ENCODE measurements around the gene SC5D.

SC5D gene

GRCh38 chr11:121341609-121342008 lies 49.0 kb downstream of the SC5D start:
- TF ChIP-seq POLR2AphosphoS5 (IDR thresholded peaks at IDR 0.05; ENCODE audit: low read depth) (no peak), GABPA (IDR thresholded peaks at IDR 0.05; ENCODE audit: low read depth) (no peak), CTCF (IDR thresholded peaks at IDR 0.05; ENCODE audit: insufficient read depth, low read length) (no peak), REST (IDR thresholded peaks at IDR 0.05; ENCODE audit: insufficient replicate concordance, low read depth) (no peak), SPI1 (IDR thresholded peaks at IDR 0.05; ENCODE audit: borderline replicate concordance, low read depth) (no peak)
- Histone ChIP-seq H3K27ac (replicated peaks) (no peak overlapping the region), H3K4me3 (replicated peaks; ENCODE audit: insufficient read depth, low read length) (no peak overlapping the region), H3K27me3 (ENCODE audit: insufficient read depth, poor library complexity, severe bottlenecking) (no peaks in the 10 kb centered on the region)
- no peak for DNase-seq (ENCODE audit: low read depth in 1 of 2, low spot score in 1 of 2)

- Histone ChIP-seq H3K27ac (replicated peaks) (no peak overlapping the region), H3K27me3 (ENCODE audit: insufficient read depth, poor library complexity, severe bottlenecking) (no peaks in the 10 kb centered on the region), H3K4me3 (replicated peaks; ENCODE audit: insufficient read depth, low read length) (no peak overlapping the region)
- TF ChIP-seq POLR2AphosphoS5 (IDR thresholded peaks at IDR 0.05; ENCODE audit: low read depth) (no peak), SPI1 (IDR thresholded peaks at IDR 0.05; ENCODE audit: borderline replicate concordance, low read depth) (no peak), CTCF (IDR thresholded peaks at IDR 0.05; ENCODE audit: insufficient read depth, low read length) (no peak), GABPA (IDR thresholded peaks at IDR 0.05; ENCODE audit: low read depth) (no peak), REST (IDR thresholded peaks at IDR 0.05; ENCODE audit: insufficient replicate concordance, low read depth) (no peak)
- no peak for DNase-seq (ENCODE audit: low read depth in 1 of 2, low spot score in 1 of 2)
Measured at GRCh38 chr11:121344824-121345223, 52.3 kb downstream of the SC5D start.

GRCh38 chr11:121347094-121347493 lies 54.5 kb downstream of the SC5D start:
- H3K27me3 ChIP-seq (ENCODE audit: insufficient read depth, poor library complexity, severe bottlenecking): no peaks in the 10 kb centered on the region
- no peak overlapping the region for H3K27ac ChIP-seq (replicated peaks)
- DNase-seq (ENCODE audit: low read depth in 1 of 2, low spot score in 1 of 2): no peak
- TF ChIP-seq CTCF (IDR thresholded peaks at IDR 0.05; ENCODE audit: insufficient read depth, low read length) (no peak), REST (IDR thresholded peaks at IDR 0.05; ENCODE audit: insufficient replicate concordance, low read depth) (no peak), POLR2AphosphoS5 (IDR thresholded peaks at IDR 0.05; ENCODE audit: low read depth) (no peak), SPI1 (IDR thresholded peaks at IDR 0.05; ENCODE audit: borderline replicate concordance, low read depth) (no peak), GABPA (IDR thresholded peaks at IDR 0.05; ENCODE audit: low read depth) (no peak)
- no peak overlapping the region for H3K4me3 ChIP-seq (replicated peaks; ENCODE audit: insufficient read depth, low read length)

Data from HL-60 (cell line).